Omental fat pad (tissue), 4 donors: ENCODE data around the gene ERCC2. TPM values are rescaled to one million over a fixed set of nuclear protein-coding genes. Genes with fewer than 3 reads are reported as not detected.

Experiments used
- ATAC-seq: fragments of 150-250 bp; one replicate; pipeline ENCODE4 v1.9.1; 2016; ENCODE audit warnings: mild to moderate bottlenecking, moderate library complexity; ENCODE audit not compliant: low FRiP score
- DNase-seq: peaks from one replicate; pipeline ENCODE4 v3.0.0-alpha.2; 2019; ENCODE audit warnings: low spot score
- total RNA-seq, 4 donors: library from RNA; depleted of rRNA; stranded (reverse); fragments of >200 nt; gene quantifications; one replicate each; pipeline ENCODE4 v1.1.0, GENCODE V29; 2016
- TF ChIP-seq, protein P1 (sequence below), 3 donors: fragments of 450-650 bp; IDR thresholded peaks; one replicate each; pipeline ENCODE4 v1.5.1; 2016 to 2017; ENCODE audit warnings: antibody characterized with exemption in 3 of 3, mild to moderate bottlenecking in 3 of 3, moderate library complexity in 2 of 3

ERCC2 gene
- total RNA-seq, 4 donors from 2014 or later, result 7.1 to 11.2 (median 8.4) TPM

DNA sequence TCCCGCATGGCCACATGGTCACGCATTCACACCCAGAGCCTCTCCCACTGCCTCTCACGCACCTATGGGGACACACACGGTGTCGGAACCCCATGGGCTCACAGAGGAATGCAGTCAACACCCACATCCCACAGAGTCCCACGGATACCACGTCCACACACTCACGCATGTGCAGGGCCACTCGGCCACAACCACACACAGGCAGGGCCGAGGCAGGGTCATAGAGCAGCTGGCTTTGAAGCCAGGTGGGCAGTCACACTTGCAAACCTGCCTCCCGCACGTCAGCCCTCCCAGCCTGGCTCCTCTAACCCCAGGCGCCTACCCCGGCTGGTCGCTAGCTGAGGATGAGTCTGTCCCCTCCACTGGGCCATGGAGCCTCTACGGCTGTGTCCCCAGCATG is 8.1 kb downstream of the ERCC2 start:
- no peak for ATAC-seq
- TF ChIP-seq, protein P1, sequence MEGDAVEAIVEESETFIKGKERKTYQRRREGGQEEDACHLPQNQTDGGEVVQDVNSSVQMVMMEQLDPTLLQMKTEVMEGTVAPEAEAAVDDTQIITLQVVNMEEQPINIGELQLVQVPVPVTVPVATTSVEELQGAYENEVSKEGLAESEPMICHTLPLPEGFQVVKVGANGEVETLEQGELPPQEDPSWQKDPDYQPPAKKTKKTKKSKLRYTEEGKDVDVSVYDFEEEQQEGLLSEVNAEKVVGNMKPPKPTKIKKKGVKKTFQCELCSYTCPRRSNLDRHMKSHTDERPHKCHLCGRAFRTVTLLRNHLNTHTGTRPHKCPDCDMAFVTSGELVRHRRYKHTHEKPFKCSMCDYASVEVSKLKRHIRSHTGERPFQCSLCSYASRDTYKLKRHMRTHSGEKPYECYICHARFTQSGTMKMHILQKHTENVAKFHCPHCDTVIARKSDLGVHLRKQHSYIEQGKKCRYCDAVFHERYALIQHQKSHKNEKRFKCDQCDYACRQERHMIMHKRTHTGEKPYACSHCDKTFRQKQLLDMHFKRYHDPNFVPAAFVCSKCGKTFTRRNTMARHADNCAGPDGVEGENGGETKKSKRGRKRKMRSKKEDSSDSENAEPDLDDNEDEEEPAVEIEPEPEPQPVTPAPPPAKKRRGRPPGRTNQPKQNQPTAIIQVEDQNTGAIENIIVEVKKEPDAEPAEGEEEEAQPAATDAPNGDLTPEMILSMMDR (IDR thresholded peaks at IDR 0.05), result no peak
- no peak for DNase-seq

DNA sequence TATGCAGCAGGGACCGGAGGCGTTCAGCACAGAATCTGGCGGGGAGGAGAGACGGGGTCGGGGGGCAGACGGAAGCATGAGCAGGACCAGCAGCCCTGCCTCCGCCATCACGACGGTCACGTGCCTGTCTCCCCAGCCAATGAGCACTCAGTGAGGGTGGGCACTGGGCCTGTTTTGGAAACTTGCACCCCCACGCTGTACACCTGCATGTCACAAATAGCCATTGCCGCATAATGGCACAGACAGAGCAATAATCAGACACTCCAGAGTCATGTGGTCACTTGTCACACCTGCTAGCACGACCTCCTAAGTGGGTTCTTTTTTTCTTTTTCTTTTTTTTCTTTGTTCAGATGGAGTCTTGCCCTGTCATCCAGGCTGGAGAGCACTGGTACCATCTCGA is 8.8 kb downstream of the ERCC2 start:
- TF ChIP-seq, protein P1 (IDR thresholded peaks at IDR 0.05), result no peak
- DNase-seq, result no peak
- no peak for ATAC-seq

DNA sequence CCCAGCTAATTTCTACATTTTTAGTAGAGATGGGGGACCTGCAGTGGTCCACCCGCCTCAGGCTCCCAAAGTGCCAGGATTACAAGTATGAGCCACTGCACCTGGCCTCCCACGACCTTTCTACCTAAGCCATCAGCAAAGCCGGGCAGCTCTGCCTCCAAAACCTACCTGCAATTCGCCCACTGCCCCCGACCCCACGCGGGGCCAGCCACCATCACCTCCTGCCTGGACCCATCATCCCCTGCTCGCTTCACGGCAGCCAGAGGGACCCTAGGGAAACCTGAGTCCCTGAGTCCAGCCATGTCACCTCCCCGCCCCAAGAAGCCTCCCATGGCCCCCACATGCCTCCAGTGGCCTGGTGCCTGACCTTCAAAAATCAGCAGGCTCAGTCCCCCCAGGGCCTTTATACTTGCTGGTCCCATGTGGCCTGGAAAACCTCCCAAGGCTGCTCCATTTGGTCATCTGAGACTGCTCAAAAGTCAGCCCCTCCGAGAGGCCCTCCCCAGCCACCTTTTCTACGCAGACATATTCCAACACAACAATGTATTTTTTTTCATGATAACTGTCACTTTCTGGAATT is 12.1 kb downstream of the ERCC2 start:
- TF ChIP-seq, protein P1 (IDR thresholded peaks at IDR 0.05), result no peak
- ATAC-seq (no peak), DNase-seq (no peak)

DNA sequence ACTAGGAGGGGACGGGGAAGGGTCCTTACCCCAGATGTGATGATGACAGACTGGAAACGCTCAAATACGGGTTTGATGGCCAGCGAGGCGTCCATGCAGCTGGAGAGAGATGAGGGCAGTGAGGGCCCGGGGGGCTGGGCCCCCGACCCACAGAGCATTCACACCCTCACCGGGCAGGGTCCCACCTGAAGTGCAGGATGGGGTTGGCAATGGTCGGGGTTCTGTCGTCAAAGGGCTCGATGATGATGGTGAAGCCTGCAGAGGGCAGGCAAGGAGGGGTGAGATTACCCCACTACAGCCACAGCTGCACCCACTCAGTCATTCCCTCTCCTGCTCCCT is 13.0 kb downstream of the ERCC2 start:
- ATAC-seq, result no peak
- TF ChIP-seq, protein P1 (IDR thresholded peaks at IDR 0.05), result no peak
- DNase-seq, result no peak

DNA sequence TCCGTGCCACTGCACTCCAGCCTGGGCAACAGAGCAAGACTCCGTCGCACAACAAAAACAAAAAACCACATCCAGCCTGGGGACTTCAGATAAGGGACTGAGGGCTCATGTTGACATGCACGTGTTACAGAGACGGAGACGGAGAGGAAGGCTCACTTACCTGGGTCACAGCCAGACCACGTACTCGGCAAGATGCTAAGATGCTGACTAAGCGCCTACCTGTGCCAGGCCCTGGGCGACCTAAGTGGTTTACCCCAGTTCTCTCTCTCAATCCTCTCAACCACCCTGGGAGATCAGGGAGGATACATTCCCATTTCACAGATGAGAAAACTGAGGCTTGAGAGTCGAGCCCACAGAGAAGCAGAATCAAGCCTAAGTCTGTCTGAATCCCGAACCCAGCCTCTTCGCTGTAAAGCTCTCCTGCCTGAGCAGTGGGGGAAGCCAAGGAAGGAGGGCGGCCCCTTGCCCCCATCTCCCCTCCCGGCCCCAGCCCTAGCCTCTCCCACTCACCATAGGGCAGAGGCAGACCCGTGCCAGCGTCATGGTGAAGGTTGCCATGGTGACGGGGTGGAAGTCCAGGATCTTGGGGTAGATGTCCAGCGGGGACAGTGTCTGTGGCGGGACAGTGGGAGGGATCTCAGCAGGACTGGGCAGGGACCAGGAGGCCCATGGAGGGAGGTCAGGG is 13.5 kb downstream of the ERCC2 start:
- ATAC-seq (no peak), DNase-seq (no peak)
- TF ChIP-seq, protein P1 (IDR thresholded peaks at IDR 0.05), result no peak

DNA sequence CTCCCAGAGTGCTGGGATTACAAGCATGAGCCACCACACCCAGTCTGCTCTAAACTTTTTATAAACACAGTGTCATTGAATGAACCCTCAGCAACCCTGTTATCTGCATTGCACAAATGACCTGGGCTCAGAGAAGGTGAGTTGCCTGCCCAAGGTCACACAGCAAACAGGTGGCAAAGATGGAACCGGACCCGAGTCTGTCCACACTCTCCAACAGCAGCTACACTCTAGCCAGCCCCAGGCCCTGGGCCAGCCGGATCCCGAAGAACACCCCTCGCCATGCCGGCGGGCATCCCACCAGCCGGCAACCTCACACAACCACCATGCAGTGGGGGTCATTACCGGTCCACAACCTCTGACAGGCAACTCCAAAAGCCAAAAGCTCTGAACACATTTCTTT is 14.5 kb downstream of the ERCC2 start:
- ATAC-seq (no peak), DNase-seq (no peak)
- TF ChIP-seq, protein P1 (IDR thresholded peaks at IDR 0.05), result no peak

DNA sequence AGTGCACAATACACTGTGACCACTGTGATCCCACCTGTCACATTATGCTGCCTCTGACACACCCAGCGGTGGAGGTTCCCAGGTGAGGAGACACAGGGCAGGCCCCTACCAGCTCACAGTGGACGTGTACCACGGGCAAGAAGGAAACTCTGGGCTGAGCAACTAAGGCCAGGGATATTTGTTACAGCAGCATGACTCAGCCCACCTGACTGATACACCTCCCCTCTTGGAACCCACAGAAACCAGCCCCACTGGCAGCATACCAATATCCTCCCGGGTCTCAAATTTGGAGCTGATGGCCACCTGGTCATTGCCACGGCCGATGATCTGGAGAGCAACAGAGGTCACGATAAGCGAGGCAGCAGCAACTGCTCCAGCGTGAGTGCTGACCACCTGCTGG is 15.0 kb downstream of the ERCC2 start:
- ATAC-seq, result no peak
- TF ChIP-seq, protein P1 (IDR thresholded peaks at IDR 0.05), result no peak
- DNase-seq, result no peak
